GM21447 (cell line): Measurements from ENCODE around the gene DACT3.

Experiments
- ATAC-seq: cut with Tn5 transposase; IDR thresholded peaks from one replicate; pipeline ENCODE4 v1.9.1; 2021; ENCODE audit not compliant: unreplicated experiment

The DACT3 gene

DNA sequence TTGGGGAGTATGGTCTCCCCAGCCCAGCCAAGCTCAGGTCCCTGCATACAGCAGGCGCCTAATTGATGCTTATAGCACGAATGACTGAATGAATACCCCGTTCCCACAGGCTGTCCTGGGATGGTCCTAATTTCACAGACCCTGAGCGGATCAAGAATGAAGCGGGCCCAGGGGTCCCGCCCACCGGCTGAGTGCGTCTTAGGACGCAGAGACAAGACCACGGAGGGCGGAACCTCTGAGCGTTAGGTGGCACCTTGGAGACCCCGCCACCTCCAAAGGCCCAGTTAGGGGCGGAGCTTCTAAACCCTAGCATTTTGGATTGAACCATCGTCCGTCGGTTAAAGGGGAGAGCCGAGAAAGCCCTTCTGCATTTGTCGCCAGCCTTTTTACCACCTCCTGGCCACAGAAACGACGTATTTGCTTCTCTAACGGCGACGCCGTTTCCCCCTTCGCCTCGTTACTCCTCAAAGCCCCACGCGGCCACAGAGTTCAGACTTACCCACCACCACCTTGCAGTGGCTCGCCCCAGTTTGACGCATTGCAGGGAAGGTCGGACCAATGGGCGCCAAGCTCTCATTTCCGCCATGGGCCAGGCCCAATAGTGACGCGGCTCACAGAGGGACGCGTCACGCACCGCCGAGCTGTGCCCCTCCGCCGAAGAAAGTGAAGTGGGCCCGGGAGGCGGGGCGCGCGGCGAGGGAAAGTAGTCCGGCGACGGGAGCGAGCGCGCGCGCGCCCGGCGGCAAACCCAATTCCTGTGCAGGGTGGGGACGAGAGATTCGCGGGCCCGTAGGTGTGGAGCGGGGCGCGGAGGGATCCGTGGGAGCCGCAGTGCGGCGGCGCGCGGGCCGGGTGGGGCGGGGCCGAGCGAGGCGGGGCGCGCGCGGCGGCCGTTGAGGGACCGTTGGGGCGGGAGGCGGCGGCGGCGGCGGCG, 60.3 kb downstream of the DACT3 start:
- ATAC-seq, result peak; percentile 69

DNA sequence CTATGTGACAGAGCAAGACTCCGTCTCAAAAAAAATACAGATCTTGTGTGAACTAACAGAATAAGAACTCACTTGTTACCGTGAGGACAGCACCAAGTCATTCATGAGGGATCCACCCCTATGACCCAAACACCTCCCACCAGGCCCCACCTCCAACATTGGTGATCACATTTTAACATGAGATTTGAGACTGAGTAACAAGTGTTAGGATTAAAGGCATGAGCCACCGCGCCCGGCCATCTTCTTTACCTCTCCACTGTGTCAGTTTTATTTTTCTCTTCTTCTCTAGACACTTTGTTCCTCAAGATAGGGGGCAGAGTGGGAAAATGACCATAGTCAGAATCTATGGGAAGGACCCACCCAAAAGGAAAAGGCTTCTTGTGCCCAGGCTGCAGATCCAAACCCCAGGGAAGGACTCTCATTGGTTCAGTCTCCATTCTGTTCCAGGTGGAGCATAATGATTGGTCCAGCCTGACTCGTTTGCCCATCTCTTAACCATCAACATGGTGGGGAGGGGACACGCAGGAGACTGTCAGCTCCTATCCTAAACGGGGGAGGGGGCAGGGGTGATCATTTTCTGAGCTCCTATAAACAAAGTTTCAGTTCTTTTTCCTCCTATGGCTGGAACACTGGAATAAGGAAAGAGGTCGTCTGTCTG, 61.1 kb downstream of the DACT3 start:
- ATAC-seq, result no peak

DNA sequence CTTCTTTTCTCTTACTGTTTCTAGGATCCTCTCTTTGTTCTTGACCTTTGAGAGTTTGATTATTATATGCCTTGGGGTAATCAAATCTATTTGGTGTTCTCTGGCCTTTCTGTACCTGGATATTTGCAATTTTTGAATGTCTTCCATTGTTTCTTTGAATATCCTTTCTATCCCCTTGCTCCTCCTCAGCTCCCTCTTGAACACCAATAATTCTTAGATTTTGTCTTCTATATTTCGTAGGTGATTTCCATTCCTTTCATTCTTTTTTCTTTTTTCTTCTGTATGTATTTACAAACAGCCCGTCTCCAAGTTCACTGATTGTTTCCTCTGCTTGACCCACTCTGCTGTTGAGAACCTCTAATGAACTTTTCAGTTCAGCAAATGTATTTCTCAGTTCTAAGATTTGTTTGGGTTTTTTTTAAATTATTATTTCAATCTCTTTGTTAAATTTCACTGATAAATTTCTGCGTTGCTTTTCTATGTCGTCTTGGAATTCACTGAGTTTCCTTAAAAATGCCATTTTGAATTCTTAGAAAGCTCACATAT, 62.5 kb downstream of the DACT3 start:
- no peak for ATAC-seq
